T-cell (primary cell): ENCODE results near the gene VIP. TPM values are rescaled to one million over a fixed set of nuclear protein-coding genes. Genes with fewer than 3 reads are reported as not detected.
"Not testable (repeated sequence)": the region's sequence is repeated elsewhere in the genome, so short reads cannot be mapped to it uniquely, and the experiment has no call there.

Experiments
- ATAC-seq, 4 experiments: fragments of 200-7000 bp in 3 of 4; fragments of 150-1000 bp in 1 of 4; cut with Tn5 transposase; replicated peaks in 1 of 4; 1 replicate in 3 of 4; 2 replicates in 1 of 4; pipeline ENCODE4 v1.10.0; 2021; ENCODE audit warnings: moderate library complexity in 3 of 4, mild to moderate bottlenecking in 2 of 4, moderate number of reproducible peaks in 1 of 4
- CTCF ChIA-PET, 2 donors: fragments of 300-600 bp; sonication (Branson Sonifier 250); formaldehyde crosslinking; loops; one replicate each; lab custom pipeline; 2022; ENCODE audit warnings: antibody characterized with exemption in 2 of 2; lab: Charles Lee
- POLR2A ChIA-PET, 2 donors: fragments of 300-600 bp; sonication (Branson Sonifier 250); formaldehyde crosslinking; loops; one replicate each; lab custom pipeline; 2022; ENCODE audit warnings: antibody characterized with exemption in 2 of 2; lab: Charles Lee
- DNase-seq, 35 experiments: peaks; one replicate each; pipeline versions ENCODE4 v3.0.0 to v3.0.0-alpha.2; 2013 to 2023
- H3K27ac ChIP-seq: one replicate; pipeline ENCODE4 v1.5.1; 2013; ENCODE audit warnings: low read length
- H3K27me3 ChIP-seq, 2 experiments: replicated peaks in 1 of 2; 1 replicate in 1 of 2; 2 replicates in 1 of 2; pipeline versions ENCODE4 v1.6.1 to v1.7.0; 2013; ENCODE audit warnings: low read length in 1 of 2, mixed read lengths in 1 of 2; ENCODE audit not compliant: control insufficient read depth in 2 of 2, insufficient read depth in 2 of 2; ENCODE audit errors: extremely low read depth in 1 of 2
- H3K36me3 ChIP-seq, 2 donors: 1 replicate in 1 of 2; 2 replicates in 1 of 2; pipeline versions ENCODE4 v1.6.1 to v1.7.0; 2013; ENCODE audit warnings: low read length in 1 of 2; ENCODE audit not compliant: control insufficient read depth in 2 of 2, insufficient read depth in 1 of 2; ENCODE audit errors: extremely low read depth in 1 of 2
- H3K4me1 ChIP-seq, 2 experiments: 1 replicate in 1 of 2; 2 replicates in 1 of 2; pipeline versions ENCODE4 v1.6.1 to v1.7.0; 2013; ENCODE audit warnings: low read length in 2 of 2, mixed read lengths in 1 of 2; ENCODE audit not compliant: insufficient read depth in 2 of 2, control insufficient read depth in 1 of 2; ENCODE audit errors: extremely low read depth in 1 of 2
- H3K4me3 ChIP-seq, 2 donors: 1 replicate in 1 of 2; 2 replicates in 1 of 2; pipeline versions ENCODE4 v1.5.1 to v1.7.0; 2013; ENCODE audit warnings: mild to moderate bottlenecking in 2 of 2, low read length in 1 of 2, moderate library complexity in 1 of 2; ENCODE audit not compliant: control insufficient read depth in 1 of 2; ENCODE audit errors: extremely low read depth in 1 of 2
- H3K9me3 ChIP-seq: 2 replicates; pipeline ENCODE4 v1.7.0; 2013
- H3K27ac Mint-ChIP-seq, 2 donors: one replicate each; pipeline ENCODE4 v1.8.0; 2020 to 2021; ENCODE audit warnings: mild to moderate bottlenecking in 2 of 2, mixed read lengths in 2 of 2
- H3K27me3 Mint-ChIP-seq, 2 donors: one replicate each; pipeline ENCODE4 v1.8.0; 2021 to 2022; ENCODE audit warnings: mixed read lengths in 2 of 2
- H3K36me3 Mint-ChIP-seq: one replicate; pipeline ENCODE4 v1.8.0; 2021; ENCODE audit warnings: mixed read lengths
- H3K4me1 Mint-ChIP-seq, 3 donors: one replicate each; pipeline ENCODE4 v1.8.0; 2020 to 2022; ENCODE audit warnings: mixed read lengths in 3 of 3, mild to moderate bottlenecking in 1 of 3
- H3K4me3 Mint-ChIP-seq, 3 donors: one replicate each; pipeline ENCODE4 v1.8.0; 2020 to 2022; ENCODE audit warnings: mild to moderate bottlenecking in 3 of 3, mixed read lengths in 3 of 3, moderate library complexity in 3 of 3
- H3K9me3 Mint-ChIP-seq, 3 donors: one replicate each; pipeline ENCODE4 v1.8.0; 2020 to 2022; ENCODE audit warnings: mixed read lengths in 3 of 3
- WGBS: methylation state at CpG from one replicate; pipeline ENCODE4 v1.1.5; 2013; ENCODE audit warnings: missing lambda C conversion rate; ENCODE audit not compliant: insufficient coverage; 5-methylcytosine and 5-hydroxymethylcytosine counted together
- total RNA-seq, 35 experiments: library from RNA in 6 of 35; stranded (reverse) in 6 of 35; fragments of 120-200 nt in 1 of 35; gene quantifications; one replicate each; pipeline versions ENCODE4 v1.2.1 to v1.2.4 and lab custom pipeline; 2013 to 2026

The VIP gene
- total RNA-seq, result not detected
- total RNA-seq (2013), result 0.09 TPM
- 0 to 0.12 (median 0) reads per million in 29 experiments for total RNA-seq (lab: John Stamatoyannopoulos, UW)

GRCh38 chr6:152750694-152751093 lies at the start of gene VIP:
TSS of gene VIP (plus strand) at chr6:152750797. CDS start at chr6:152752178, 1,381 bp downstream.
- Histone ChIP-seq H3K9me3 (no peaks in the 10 kb centered on the region), H3K27ac (no peak within 1 kb of the TSS), H3K36me3 (no peaks in the 10 kb centered on the region), H3K4me1 (no peaks in the 10 kb centered on the region), H3K4me3 (no peak within 1 kb of the TSS), H3K27me3 (no peaks in the 10 kb centered on the region)
- Mint-ChIP-seq H3K27me3 (peaks cover 0 to 5% of the 10 kb centered on the region in 2 donors), H3K36me3 (no peaks in the 10 kb centered on the region), H3K4me3 (no peak within 1 kb of the TSS), H3K9me3 (no peaks in the 10 kb centered on the region), H3K27ac (no peak within 1 kb of the TSS), H3K4me1 (no peaks in the 10 kb centered on the region)
- CTCF ChIA-PET, result no interaction called here
- no peak for ATAC-seq
- no peak for DNase-seq
- POLR2A ChIA-PET, result no interaction called here
- no CpG with 5 or more reads among the region's 5 CpGs for WGBS

GRCh38 chr6:152701081-152701862 lies 49.3 kb upstream of the VIP start:
- DNase-seq, result peak in 1 of 35 experiments; percentile 1
- Mint-ChIP-seq H3K36me3 (no peaks in the 10 kb centered on the region), H3K4me1 (no peaks in the 10 kb centered on the region), H3K27me3 (peaks cover 1 to 18% of the 10 kb centered on the region in 2 donors), H3K4me3 (no peak overlapping the region), H3K9me3 (no peaks in the 10 kb centered on the region), H3K27ac (no peak overlapping the region)
- H3K4me1 ChIP-seq, result no peaks in the 10 kb centered on the region
- 4% methylated on average over 4 of the region's 7 CpGs for WGBS
- ChIA-PET CTCF (interaction anchor here (0.5 kb wide), 3 partner anchors 22 to 1328 kb away, joined by 3 to 5 read pairs (median 3); no protein-coding TSS in a partner anchor), POLR2A (no interaction called here)
- H3K27ac ChIP-seq, result no peak overlapping the region
- no peak overlapping the region for H3K4me3 ChIP-seq
- H3K9me3 ChIP-seq, result no peaks in the 10 kb centered on the region
- no peaks in the 10 kb centered on the region for H3K27me3 ChIP-seq
- H3K36me3 ChIP-seq, result no peaks in the 10 kb centered on the region
- ATAC-seq, result no peak

GRCh38 chr6:152701863-152702401 lies 48.7 kb upstream of the VIP start:
- DNase-seq (no peak), ATAC-seq (no peak)
- POLR2A ChIA-PET, result no interaction called here
- H3K4me3 ChIP-seq, result no peak overlapping the region
- no peaks in the 10 kb centered on the region for H3K9me3 ChIP-seq
- H3K36me3 ChIP-seq, result no peaks in the 10 kb centered on the region
- no peaks in the 10 kb centered on the region for H3K4me1 Mint-ChIP-seq
- no peak overlapping the region for H3K27ac ChIP-seq
- no peak overlapping the region for H3K4me3 Mint-ChIP-seq
- no peaks in the 10 kb centered on the region for H3K27me3 ChIP-seq
- peaks cover 1 to 18% of the 10 kb centered on the region in 2 donors for H3K27me3 Mint-ChIP-seq
- 41% methylated on average over 2 of the region's 4 CpGs for WGBS
- CTCF ChIA-PET, result interaction anchor here in 1 of 2 donors (0.5 kb wide), 2 partner anchors 21 to 1329 kb away, joined by 3 read pairs; no protein-coding TSS in a partner anchor
- H3K9me3 Mint-ChIP-seq, result no peaks in the 10 kb centered on the region
- no peaks in the 10 kb centered on the region for H3K36me3 Mint-ChIP-seq
- no peaks in the 10 kb centered on the region for H3K4me1 ChIP-seq
- H3K27ac Mint-ChIP-seq, result no peak overlapping the region

GRCh38 chr6:152703750-152704149 lies 46.8 kb upstream of the VIP start:
- H3K9me3 ChIP-seq, DNase-seq, H3K4me1 Mint-ChIP-seq, H3K36me3 ChIP-seq, H3K4me3 Mint-ChIP-seq, ATAC-seq, H3K9me3 Mint-ChIP-seq, POLR2A ChIA-PET, H3K27me3 ChIP-seq, H3K4me1 ChIP-seq, H3K36me3 Mint-ChIP-seq, H3K27ac Mint-ChIP-seq, CTCF ChIA-PET, H3K4me3 ChIP-seq, H3K27ac ChIP-seq: not testable (repeated sequence)
- H3K27me3 Mint-ChIP-seq, result peaks cover 0 to 12% of the 10 kb centered on the region in 2 donors

GRCh38 chr6:152705327-152705726 lies 45.3 kb upstream of the VIP start:
- Mint-ChIP-seq H3K4me3 (no peak overlapping the region), H3K36me3 (no peaks in the 10 kb centered on the region), H3K27ac (no peak overlapping the region), H3K9me3 (peaks cover 0 to 7% (median 0%) of the 10 kb centered on the region in 3 donors), H3K27me3 (peaks cover 0 to 10% of the 10 kb centered on the region in 2 donors), H3K4me1 (no peaks in the 10 kb centered on the region)
- no CpG with 5 or more reads among the region's 2 CpGs for WGBS
- ATAC-seq (no peak), DNase-seq (no peak)
- Histone ChIP-seq H3K9me3 (no peaks in the 10 kb centered on the region), H3K27ac (no peak overlapping the region), H3K27me3 (no peaks in the 10 kb centered on the region), H3K4me3 (no peak overlapping the region), H3K36me3 (no peaks in the 10 kb centered on the region), H3K4me1 (no peaks in the 10 kb centered on the region)
- CTCF ChIA-PET, result no interaction called here
- POLR2A ChIA-PET, result no interaction called here

- Mint-ChIP-seq H3K27ac (no peak overlapping the region), H3K4me3 (no peak overlapping the region), H3K27me3 (no peaks in the 10 kb centered on the region), H3K4me1 (no peaks in the 10 kb centered on the region), H3K9me3 (peaks cover 11 to 16% (median 14%) of the 10 kb centered on the region in 3 donors), H3K36me3 (no peaks in the 10 kb centered on the region)
- no peak overlapping the region for H3K4me3 ChIP-seq
- DNase-seq (no peak), ATAC-seq (no peak)
- ChIA-PET POLR2A (no interaction called here), CTCF (no interaction called here)
- WGBS, result no CpG with 5 or more reads among the region's 3 CpGs
- no peaks in the 10 kb centered on the region for H3K27me3 ChIP-seq
- no peaks in the 10 kb centered on the region for H3K36me3 ChIP-seq
- peaks cover 3% of the 10 kb centered on the region for H3K9me3 ChIP-seq
- H3K4me1 ChIP-seq, result no peaks in the 10 kb centered on the region
- no peak overlapping the region for H3K27ac ChIP-seq
Measured at GRCh38 chr6:152716322-152716721, 34.3 kb upstream of the VIP start.
